NT2/D1 (cell line): ENCODE results near the gene PRRX2.

Experiments
- SUZ12 ChIP-seq: IDR thresholded peaks from 2 replicates; pipeline ENCODE4 v1.6.1; 2011; ENCODE audit not compliant: insufficient read length, insufficient read depth; ENCODE audit errors: extremely low read depth
- YY1 ChIP-seq: IDR thresholded peaks from 2 replicates; pipeline ENCODE4 v1.6.1; 2011; ENCODE audit not compliant: insufficient read length, insufficient read depth
- ZNF274 ChIP-seq: IDR thresholded peaks from 2 replicates; pipeline ENCODE4 v1.6.1; 2011; ENCODE audit warnings: mild to moderate bottlenecking, low read depth, low read length

DNA sequence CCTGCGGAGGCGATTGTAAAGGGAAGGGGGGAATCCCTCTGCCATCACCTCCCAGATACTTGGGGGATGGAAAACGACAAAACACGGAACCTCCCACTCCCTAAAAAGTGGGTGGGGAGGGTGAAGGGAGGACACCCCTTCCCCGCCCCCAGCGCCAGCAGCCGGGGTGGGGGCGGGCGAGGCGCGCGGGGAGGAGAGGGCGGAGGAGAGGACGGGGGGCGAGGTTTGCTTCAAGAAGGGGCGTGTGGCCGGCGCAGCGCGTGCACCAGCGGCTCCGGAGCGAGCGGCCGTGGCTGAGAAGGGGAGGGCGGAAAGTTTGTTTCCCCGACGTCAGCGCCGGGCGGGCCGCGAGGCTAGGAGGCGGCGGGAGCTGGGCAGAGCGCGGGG, at the start of gene PRRX2:
- TF ChIP-seq ZNF274, result no peak
- TF ChIP-seq SUZ12, result no peak
- TF ChIP-seq YY1, result no peak
